ENCODE data around the gene RIN2. TPM values are rescaled to one million over a fixed set of nuclear protein-coding genes. Genes with fewer than 3 reads are reported as not detected.

Gene RIN2
- total and polyA plus RNA-seq, 2 of the 4 experiments (the other 2 are of a cell fraction) = 16.1 to 72.2 TPM

- Histone ChIP-seq H3K79me1 (ENCODE audit: low read depth in 1 of 2, low read length in 2 of 2) (peaks cover 11 to 64% of the 10 kb centered on the region in 2 experiments), H3K56ac (ENCODE audit: extremely low read depth, insufficient read depth, low read length) (peak overlapping the region; percentile 97), H3K9ac (ENCODE audit: low read depth, low read length) (peak overlapping the region; percentile 44), H3K9me3 (ENCODE audit: control insufficient read depth, insufficient read depth, low read length) (0 out of 2 replicates have a peak, but pooled peaks cover 2% of the 10 kb centered on the region), H4K5ac (ENCODE audit: low read depth, low read length) (peak overlapping the region; percentile 82), H3K4me2 (ENCODE audit: low read depth, low read length) (peak overlapping the region; percentile 73), H2AK5ac (ENCODE audit: low read depth, low read length) (peak overlapping the region; percentile 90), H2BK120ac (ENCODE audit: low read depth, low read length) (peak overlapping the region; percentile 97), H4K91ac (ENCODE audit: insufficient read depth, low read depth, low read length) (peak overlapping the region; percentile 85), H3K4ac (ENCODE audit: low read depth, low read length) (peak overlapping the region; percentile 98), H2BK5ac (ENCODE audit: low read depth, low read length, poor library complexity, severe bottlenecking) (peak overlapping the region; percentile 96), H2BK20ac (ENCODE audit: low read depth, low read length) (peak overlapping the region; percentile 97), H3K27me3 (ENCODE audit: control insufficient read depth, insufficient read depth, low read length) (no peaks in the 10 kb centered on the region), H3K23ac (ENCODE audit: low read depth, low read length) (peak overlapping the region; percentile 94; the same call in 1 of the 2 replicates), H2BK15ac (ENCODE audit: low read depth, low read length) (peak overlapping the region; percentile 83), H2AK9ac (replicated peaks; ENCODE audit: low read depth, low read length, poor library complexity) (peak overlapping the region; percentile 82), H3K9me1 (ENCODE audit: insufficient read depth, low read length) (peaks cover 12% of the 10 kb centered on the region), H3K4me3 (ENCODE audit: insufficient read depth, low read depth, low read length) (no peak overlapping the region), H3K27ac (ENCODE audit: insufficient read depth, low read length) (peak overlapping the region; percentile 87), H4K8ac (ENCODE audit: low read depth in 2 of 2, low read length in 2 of 2) (peak overlapping the region; percentile 70 to 81), H3K36me3 (ENCODE audit: control insufficient read depth, insufficient read depth, low read length) (no peaks in the 10 kb centered on the region), H3K18ac (ENCODE audit: low read depth, low read length) (peak overlapping the region; percentile 88), H3K4me1 (ENCODE audit: control insufficient read depth, insufficient read depth, low read length) (peaks cover 22% of the 10 kb centered on the region), H2AFZ (replicated peaks; ENCODE audit: low read length, poor library complexity) (no peak overlapping the region), H4K20me1 (ENCODE audit: insufficient read depth, low read length) (no peaks in the 10 kb centered on the region), H3K14ac (replicated peaks; ENCODE audit: low read depth, low read length) (peak overlapping the region; percentile 92)
- dilution Hi-C loops (cut with HindIII; ENCODE audit: low sequenced_read_pairs, unreplicated experiment) = no loop called here
- ChIA-PET POLR2A (ENCODE audit: unreplicated experiment) (interaction anchor here (1.3 to 1.7 kb wide), 3 partner anchors 101 to 105 kb away, joined by 4 to 5 read pairs (median 5); no protein-coding TSS in a partner anchor), CTCF (interaction anchor here (0.6 to 2.8 kb wide), 8 partner anchors 9 to 177 kb away, joined by 3 to 10 read pairs (median 4); no protein-coding TSS in a partner anchor)
- TF ChIP-seq RCOR1 (IDR thresholded peaks at IDR 0.05; ENCODE audit: insufficient replicate concordance, low read length) (no peak), POLR2A (IDR thresholded peaks at IDR 0.05; ENCODE audit: low read depth, low read length) (no peak), CEBPB (IDR thresholded peaks at IDR 0.05; ENCODE audit: low read depth, low read length) (peak; percentile 77)
- no CpG with 5 or more reads among the region's 5 CpGs for WGBS, 2 experiments (ENCODE audit: extremely low coverage in 2 of 2, insufficient read length in 1 of 2)
- intact Hi-C loops (cut with micrococcal nuclease) = loop anchor here (1.0 to 2.0 kb wide), 4 partner anchors 29 to 209 kb away; no protein-coding TSS in a partner anchor
- DNase-seq (peak; percentile 68), ATAC-seq (ENCODE audit: low read depth) (no peak)
- in situ Hi-C loops (cut with MboI; ENCODE audit: low sequenced_read_pairs) = loop anchor here (5.0 to 10.0 kb wide), 2 partner anchors 102 to 189 kb away; no protein-coding TSS in a partner anchor
- no TSS peak for BruUV-seq (replicated peaks)
Measured at GRCh38 chr20:19785173-19785982, 27.3 kb downstream of the RIN2 start.

Measured in IMR-90 (cell line).